Urothelium cell line (cell line): ENCODE results near the gene CHST11.
"Not testable (repeated sequence)": the region's sequence is repeated elsewhere in the genome, so short reads cannot be mapped to it uniquely, and the experiment has no call there.

Experiments used
- DNase-seq: peaks from one replicate; pipeline ENCODE4 v3.0.0; 2011; ENCODE audit warnings: low spot score, mixed read lengths
- FAIRE-seq: peaks from 2 replicates; lab custom pipeline; 2011; peaks lifted over from hg19 to GRCh38; lab: Jason Lieb, UNC

CHST11 gene

DNA sequence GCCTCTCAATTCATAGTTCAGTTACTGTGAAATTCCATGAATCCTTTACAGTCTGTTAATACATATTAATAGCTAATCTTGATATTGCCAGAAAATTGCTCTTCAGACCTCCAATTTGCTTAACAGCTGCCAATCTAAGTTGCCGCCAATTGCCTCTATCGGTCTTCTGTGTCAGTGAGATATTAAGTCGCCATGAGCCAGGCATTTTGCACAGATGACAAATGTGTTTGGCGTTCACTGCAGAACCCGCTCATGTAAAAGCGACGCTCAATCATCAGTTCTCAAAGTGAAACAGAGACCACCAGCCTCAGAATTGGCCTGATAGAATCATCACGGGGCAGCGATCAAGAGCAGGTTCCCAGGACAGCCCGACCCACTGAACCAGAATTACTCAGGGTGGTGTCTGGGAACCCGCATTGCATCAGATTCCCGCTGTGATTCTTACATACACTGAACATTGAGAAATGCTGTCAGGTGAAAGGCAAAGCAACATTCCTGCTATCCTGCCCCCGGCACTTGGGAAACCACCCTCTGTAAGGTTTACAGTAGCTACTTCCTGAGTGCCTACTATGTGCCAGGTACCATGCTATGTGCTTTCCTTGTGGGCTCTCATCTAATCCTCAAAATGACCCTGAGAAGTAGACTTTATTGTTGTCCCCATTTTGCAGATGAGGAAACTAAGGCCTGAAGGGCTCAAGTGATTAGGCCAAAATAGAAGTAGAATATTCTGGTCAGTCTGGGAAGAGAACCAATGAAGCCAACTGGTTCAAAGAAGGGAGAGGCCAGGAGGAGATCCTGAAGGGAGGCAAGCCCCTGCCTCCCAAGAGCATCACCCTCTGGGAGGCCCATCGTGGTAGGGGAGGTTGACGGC lies 285.0 kb downstream of the CHST11 start:
- no peak for DNase-seq
- no peak for FAIRE-seq

- DNase-seq (no peak), FAIRE-seq (no peak)
Measured at GRCh38 chr12:104742551-104743201, 285.9 kb downstream of the CHST11 start.

DNA sequence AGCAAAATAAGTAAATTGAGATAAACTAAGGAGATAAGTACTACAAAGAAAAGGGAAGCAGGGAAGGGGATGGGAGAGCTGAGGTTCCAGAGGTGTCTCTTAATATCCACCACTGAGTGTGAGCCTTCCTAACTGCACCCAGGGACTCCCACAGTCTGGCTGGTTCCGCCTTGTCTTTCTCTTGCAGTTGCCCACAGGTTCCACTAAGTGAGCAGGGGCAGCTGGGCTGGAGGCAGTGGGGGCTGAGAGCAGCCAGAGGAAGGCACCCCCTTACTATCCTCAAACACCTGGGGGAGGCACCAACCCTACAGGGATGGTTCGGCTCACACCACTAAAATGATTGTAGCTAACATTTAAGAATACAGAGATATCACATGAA lies 286.4 kb downstream of the CHST11 start:
- DNase-seq, result no peak

GRCh38 chr12:104743753-104744548 lies 287.2 kb downstream of the CHST11 start:
- DNase-seq, FAIRE-seq: not testable (repeated sequence)

More for the DNA sequence above, 286.4 kb downstream of the CHST11 start:
- no peak for FAIRE-seq

- DNase-seq, result no peak
- no peak for FAIRE-seq
Measured at GRCh38 chr12:104746467-104747088, 289.8 kb downstream of the CHST11 start.

DNA sequence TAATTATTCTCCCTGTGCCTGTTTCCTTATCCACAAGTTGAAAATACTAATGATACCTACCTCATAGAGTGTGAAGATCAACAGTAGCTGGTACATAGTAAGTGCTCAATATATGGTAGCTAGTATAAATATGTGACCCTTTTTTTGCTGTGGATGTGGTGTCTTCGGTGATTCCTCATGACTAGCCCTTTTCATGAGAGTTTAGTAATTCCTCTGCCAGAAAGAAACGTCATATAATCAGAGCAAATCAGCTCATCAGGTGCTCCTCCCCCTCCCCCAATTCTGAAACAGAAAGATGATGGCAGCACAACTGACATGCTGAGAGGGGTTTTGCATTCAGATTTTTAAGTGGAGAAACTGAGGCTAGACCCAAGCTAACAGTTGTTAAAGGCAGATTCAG lies 290.6 kb downstream of the CHST11 start:
- DNase-seq, result no peak
- FAIRE-seq, result no peak

DNA sequence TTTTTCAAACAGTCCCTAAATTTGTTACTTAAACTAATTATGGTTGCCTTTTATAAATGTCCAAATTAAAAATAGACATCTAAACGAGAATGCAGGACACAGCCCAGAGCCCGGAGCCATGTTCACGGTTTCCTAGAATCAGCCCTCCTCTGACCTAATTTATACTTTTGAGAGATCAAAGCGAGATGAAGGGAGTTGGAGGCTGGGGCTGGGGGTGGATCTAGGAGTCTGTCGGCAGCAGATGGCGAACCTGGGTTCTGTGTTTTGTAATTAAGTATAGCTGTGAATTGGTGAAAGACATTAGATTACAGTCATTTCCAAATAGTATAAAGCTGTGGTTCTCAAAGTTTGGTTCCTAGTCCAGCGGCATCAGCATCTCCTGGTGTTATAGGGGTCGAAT lies 291.2 kb downstream of the CHST11 start:
- FAIRE-seq (no peak), DNase-seq (no peak)

DNA sequence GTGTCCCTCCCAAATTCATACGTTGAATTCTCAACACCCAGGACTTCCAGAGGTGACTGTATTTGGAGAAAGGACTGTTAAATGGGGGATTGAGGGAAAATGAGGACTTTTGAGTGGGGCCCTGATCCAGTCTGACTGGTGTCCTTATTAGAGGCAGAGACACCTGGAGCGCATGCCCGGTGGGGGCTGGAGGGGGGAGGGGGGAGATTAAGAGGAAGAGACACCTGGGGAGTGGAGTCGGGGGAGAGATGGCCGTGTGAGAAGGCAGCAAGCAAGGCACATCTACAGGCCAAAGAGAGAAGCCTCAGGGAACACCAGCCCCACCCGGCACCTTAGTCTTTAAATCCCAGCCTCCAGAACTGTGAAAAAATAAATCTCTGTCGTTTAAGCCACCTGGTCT lies 291.6 kb downstream of the CHST11 start:
- FAIRE-seq, result no peak

GRCh38 chr12:104748790-104749189 lies 292.0 kb downstream of the CHST11 start:
- DNase-seq (no peak), FAIRE-seq (no peak)

More for the DNA sequence above, 291.6 kb downstream of the CHST11 start:
- DNase-seq, result no peak

DNA sequence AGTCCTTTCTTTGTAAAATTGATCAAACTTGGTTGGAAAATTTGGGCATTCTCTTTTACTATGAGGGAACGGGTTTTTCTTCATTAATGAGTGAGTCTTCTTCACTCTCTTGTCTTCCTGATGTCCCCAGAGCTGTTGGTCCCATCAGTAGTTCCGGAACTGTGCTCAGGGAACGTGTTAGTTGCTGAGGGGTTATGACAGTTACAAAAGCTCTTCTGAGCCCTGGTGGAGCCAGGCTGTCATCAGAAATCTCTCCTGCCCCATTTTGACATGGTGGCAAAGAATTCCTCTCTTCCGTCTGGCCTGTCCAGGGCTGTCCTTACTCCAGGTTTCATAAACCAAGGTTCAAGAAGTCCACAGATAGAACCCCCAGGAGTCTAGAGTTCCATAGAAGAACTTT lies 292.8 kb downstream of the CHST11 start:
- no peak for DNase-seq
- no peak for FAIRE-seq

- no peak for DNase-seq
- no peak for FAIRE-seq
Measured at GRCh38 chr12:104750061-104750460, 293.3 kb downstream of the CHST11 start.

- no peak for FAIRE-seq
- no peak for DNase-seq
Measured at GRCh38 chr12:104751120-104751519, 294.4 kb downstream of the CHST11 start.

- no peak for DNase-seq
Measured at GRCh38 chr12:104751594-104751993, 294.8 kb downstream of the CHST11 start.

GRCh38 chr12:104752016-104752415 lies 295.3 kb downstream of the CHST11 start:
- FAIRE-seq (no peak), DNase-seq (no peak)

More at GRCh38 chr12:104751594-104751993, 294.8 kb downstream of the CHST11 start:
- FAIRE-seq, result no peak

DNA sequence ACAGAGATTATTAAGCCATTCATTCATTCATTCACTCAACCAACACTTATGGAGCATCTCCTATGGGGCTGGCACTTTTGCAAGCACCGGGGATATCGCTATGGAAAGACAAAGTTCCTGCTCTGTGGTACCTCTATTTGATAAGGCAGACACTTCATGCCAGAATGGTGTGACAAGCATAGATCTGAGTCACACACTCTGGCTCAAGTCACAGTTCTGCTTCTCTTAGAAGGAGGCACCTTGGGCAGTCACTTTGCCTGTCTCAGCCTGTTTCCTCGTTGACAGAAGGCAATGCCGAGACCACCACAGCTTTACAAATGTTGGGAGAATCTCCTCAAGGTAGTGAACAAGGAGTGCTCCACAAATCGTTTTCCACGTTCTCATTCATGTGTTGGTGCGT lies 296.1 kb downstream of the CHST11 start:
- no peak for DNase-seq
- FAIRE-seq, result no peak

DNA sequence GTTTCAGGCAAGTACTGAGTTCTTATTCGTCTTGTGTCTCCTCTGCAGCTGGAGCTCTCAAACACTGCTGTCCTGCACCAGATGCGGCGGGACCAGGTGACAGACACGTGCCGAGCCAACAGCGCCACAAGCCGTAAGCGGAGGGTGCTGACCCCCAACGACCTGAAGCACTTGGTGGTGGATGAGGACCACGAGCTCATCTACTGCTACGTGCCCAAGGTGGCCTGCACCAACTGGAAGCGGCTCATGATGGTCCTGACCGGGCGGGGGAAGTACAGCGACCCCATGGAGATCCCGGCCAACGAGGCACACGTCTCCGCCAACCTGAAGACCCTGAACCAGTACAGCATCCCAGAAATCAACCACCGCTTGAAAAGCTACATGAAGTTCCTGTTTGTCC lies 300.2 kb downstream of the CHST11 start:
- no peak for FAIRE-seq

GRCh38 chr12:104758771-104759170 lies 302.0 kb downstream of the CHST11 start:
- DNase-seq, result no peak
- no peak for FAIRE-seq

More for the DNA sequence above, 300.2 kb downstream of the CHST11 start:
- no peak for DNase-seq

DNA sequence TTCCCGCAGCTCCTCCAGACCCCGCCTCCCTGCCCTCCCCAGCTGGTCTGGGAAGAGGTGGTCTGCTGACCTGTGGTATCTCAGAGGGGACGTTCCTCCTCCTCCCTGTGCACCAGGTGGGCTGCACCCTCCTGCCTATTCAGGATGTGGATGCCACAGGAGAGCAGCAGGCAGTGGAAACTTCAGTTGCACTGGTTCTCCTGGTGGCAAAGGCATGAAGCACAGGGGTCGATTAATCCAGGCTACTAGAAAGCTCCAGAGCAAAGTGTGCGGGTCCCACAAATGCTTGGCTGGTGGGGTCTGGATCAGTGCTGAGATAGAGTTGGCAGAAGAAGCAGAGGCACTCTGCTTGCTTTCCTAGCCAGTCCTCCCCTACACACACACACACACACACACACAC lies 304.3 kb downstream of the CHST11 start:
- DNase-seq, result no peak
- no peak for FAIRE-seq

DNA sequence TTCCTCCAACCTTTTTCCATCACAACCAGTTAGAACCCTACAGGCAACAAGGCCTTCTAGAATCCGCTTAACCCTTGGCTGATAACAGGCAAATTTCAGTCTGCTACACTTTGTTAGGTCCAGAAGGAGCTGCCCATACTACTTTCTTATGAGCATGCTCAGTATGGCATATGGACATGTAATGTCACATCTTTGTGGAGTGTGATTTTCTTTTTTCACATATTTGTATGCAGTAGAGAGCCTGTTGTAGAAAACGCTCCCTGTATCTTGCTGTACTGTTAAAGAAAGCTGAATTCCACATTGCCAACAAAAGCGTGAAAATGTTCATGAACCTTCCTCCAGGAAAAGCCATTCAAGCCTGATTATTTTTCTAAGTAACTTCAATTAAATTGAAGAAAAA lies 304.9 kb downstream of the CHST11 start:
- FAIRE-seq, result no peak

DNA sequence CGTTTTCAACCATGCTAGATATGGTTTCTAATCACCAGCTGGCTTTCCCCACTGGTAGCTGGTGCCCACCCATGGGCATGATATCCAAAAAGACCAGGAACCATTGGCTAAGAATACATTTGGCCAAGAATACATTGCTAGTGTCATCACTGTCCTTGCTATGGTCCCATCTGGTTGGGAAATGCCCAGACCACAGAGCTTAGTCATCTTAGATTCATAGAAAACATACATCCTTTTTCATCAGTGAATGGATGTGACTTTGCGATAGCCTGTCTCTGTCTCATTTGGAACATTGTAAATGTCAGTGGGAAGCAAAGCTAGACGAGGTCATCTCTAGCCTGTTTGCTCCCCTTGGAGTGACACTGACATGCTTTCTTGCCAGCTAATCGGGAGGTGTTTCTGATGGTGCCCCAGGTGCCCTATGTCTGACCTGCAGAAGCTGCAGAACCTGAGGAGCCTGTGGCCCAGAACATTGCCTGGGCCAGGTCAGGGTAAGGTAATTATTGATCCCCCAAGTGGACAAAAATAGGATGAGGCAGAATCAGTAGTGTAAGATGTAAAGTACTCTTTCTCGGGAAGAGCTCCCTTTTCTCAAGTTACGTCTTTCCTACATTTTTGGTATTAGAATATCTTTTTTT lies 306.5 kb downstream of the CHST11 start:
- FAIRE-seq (no peak), DNase-seq (no peak)

More for the DNA sequence above, 304.9 kb downstream of the CHST11 start:
- no peak for DNase-seq
